ENCODE data around the gene TMCO1.
"Not testable (repeated sequence)": the region's sequence is repeated elsewhere in the genome, so short reads cannot be mapped to it uniquely, and the experiment has no call there.

Gene TMCO1

DNA sequence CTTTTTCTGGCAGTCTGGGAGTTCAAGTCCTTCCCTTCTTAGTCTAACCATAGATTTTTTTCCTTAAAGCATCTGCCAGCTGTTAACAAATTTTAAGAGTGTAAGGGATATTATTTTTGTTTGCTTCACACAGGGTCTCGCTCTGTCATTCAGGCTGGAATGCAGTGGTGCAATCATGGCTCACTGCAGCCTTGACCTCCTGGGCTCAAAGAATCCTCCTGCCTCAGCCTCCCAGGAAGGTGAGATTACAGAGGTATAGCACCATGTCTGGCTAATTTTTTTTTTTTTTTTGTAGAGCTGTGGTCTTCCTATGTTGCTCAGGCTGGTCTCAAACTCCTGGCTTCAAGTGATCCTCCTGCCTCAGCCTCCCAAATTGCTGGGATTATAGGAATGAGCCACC, 23.8 kb downstream of the TMCO1 start:
- not testable (repeated sequence) for DNase-seq

DNA sequence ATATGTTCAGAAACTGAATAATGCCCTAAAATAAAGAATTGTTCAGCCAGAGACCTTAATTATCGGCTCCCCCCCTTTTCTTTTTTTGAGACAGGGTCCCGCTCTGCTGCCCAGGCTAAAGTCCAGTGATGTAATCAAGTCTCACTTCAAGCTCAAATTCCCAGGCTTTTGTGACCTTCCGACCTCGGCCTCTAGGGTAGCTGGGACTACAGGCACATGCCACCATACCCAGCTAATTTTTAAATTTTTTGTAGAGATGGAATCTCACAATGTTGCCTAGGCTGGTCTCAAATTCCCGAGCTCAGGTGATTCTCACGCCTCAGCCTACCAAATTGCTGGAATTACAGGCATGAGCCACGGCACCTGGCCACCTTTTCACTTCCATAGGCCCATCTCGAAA, 26.5 kb downstream of the TMCO1 start:
- no peak for DNase-seq

- DNase-seq: no peak
Observed at GRCh38 chr1:165738794-165739193, 29.9 kb downstream of the TMCO1 start.

GRCh38 chr1:165737196-165737595, 31.5 kb downstream of the TMCO1 start:
- no peak for DNase-seq

- DNase-seq: no peak
Observed at GRCh38 chr1:165734906-165735305, 33.8 kb downstream of the TMCO1 start.

DNA sequence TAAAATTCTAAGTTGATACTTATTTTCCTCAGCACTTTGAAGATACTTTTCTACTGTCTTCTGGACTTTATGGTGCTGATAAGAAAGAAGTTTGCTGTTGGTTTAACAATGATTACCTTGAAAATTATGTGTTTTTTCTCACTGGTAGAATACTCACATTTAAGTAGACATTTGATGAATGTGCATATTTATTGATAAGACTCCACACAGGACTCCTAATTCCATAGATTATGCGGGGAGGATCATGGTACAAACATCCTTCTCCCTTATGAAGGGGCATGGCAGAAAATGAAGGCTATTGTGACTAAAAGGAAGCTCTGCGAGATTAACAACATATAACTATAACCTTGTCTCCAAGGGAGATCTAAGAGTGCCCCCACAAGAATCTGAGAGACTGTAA, 41.8 kb downstream of the TMCO1 start:
- no peak for DNase-seq

GRCh38 chr1:165726169-165726568, 42.5 kb downstream of the TMCO1 start:
- no peak for DNase-seq

DNA sequence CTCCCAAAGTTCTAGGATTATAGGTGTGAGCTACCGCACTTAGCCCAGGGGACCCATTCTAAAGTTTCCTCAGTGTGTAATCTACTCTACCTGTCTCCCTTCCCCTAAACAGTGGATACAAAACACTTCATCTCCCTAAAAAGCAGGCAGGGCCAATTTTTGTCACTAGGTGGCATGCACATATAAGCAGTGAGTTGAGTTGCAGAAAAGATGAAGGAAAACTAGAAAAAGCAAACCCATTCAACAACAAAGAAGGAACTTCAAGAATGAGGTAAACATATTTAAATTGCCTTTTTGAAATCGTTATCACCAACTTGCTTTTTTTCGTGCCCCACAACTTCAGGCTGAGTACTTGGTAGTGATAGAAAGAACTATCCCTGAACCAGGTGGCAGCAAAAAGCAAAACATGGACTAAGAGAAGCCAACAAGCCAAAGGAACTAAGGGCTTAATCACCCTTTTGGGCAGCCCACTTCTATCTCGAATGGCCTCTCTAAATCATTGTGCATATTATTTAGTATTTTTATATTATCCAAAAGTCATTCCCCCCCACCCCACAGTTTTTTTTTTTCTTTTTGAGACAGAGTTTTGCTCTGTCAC, 50.7 kb downstream of the TMCO1 start:
- no peak for DNase-seq

- DNase-seq: not testable (repeated sequence)
Observed at GRCh38 chr1:165716265-165717051, 52.2 kb downstream of the TMCO1 start.

DNA sequence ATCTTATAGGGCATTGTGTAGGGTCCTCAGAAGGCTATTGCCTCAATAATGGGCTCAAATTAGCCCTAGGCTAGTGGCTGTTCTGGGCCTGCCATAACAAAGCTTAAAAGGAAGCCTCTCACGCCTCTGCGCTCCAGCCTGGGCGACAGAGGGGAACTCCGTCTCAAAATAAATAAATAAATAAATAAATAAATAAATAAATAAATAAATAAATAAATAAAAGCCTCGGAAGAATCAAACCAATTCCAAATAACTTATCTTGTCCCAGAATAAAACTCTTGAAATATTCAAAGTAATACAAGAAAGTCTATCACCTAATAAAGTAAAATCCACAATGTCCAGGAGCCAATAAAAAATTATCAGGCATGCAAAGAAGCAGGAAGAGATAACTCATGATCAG, 55.9 kb downstream of the TMCO1 start:
- DNase-seq: no peak

DNA sequence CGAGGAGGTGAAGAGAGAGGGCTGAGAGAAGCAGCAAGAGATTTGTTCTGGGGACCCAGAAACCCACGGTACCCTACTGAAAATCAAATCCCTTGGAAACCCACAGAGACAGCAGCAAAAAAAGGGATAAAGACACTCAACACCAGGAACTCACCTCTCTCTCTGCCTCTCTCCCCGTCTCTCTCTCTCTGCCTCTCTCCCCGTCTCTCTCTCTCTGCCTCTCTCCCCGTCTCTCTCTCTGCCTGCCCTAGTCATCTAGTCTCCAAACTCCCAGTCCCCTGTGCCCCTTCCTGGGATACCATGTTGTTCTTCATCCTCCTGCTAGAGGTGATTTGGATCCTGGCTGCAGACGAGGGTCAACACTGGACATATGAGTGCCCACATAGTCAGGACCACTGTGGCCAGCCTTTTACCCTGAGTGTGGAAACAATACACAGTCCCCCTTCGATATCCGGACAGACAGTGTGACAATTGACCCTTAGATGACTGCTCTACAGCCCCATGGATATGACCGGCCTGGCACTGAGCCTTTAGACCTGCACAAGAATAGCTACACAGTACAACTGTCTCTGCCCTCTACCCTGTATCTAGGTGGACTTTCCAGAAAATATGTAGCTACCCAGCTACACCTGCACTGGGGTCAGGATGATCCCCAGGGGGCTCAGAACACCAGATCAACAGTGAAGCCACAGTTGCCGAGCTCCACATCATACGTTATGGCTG, 60.5 kb downstream of the TMCO1 start:
- no peak for DNase-seq

DNA sequence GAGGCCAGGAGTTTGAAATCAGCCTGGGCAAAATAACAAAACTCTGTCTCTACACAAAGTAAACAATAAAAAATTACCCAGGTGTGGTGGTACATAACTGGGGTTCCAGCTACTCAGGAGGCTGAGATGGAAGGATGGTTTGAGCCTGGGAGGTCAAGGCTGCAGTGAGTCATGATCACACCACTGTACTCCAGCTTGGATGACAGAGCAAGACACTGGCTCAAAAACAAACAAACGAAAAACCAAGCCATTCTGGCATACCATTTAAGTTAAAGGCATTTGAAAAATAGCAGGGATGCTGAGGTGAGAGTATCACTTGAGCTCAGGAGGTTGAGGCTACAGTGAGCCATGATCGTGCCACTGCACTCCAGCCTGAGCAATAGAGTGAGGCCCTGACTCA, 65.0 kb downstream of the TMCO1 start:
- DNase-seq: no peak

GRCh38 chr1:165701922-165702321, 66.7 kb downstream of the TMCO1 start:
- DNase-seq: not testable (repeated sequence)

DNA sequence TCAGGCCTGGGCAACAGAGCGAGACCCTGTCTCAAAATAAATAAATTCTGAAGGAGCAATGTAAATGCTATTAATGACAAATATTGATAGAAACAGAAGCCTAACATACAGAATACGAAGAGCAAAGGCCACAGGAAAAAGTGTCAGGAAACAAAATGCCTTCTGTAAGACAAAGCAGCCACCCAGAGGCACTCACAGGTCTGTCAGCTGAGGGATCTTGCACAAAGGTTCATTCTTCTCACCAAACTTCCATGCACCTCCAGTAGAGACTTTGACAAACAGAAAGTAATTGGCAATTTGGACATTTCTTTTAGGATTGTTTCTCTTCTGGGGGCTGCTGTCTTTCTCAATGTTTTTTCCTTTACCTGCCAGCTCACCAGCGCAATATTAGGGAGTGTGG, 69.1 kb downstream of the TMCO1 start:
- DNase-seq: no peak

- DNase-seq: no peak
Observed at GRCh38 chr1:165698761-165699052, 70.0 kb downstream of the TMCO1 start.

DNA sequence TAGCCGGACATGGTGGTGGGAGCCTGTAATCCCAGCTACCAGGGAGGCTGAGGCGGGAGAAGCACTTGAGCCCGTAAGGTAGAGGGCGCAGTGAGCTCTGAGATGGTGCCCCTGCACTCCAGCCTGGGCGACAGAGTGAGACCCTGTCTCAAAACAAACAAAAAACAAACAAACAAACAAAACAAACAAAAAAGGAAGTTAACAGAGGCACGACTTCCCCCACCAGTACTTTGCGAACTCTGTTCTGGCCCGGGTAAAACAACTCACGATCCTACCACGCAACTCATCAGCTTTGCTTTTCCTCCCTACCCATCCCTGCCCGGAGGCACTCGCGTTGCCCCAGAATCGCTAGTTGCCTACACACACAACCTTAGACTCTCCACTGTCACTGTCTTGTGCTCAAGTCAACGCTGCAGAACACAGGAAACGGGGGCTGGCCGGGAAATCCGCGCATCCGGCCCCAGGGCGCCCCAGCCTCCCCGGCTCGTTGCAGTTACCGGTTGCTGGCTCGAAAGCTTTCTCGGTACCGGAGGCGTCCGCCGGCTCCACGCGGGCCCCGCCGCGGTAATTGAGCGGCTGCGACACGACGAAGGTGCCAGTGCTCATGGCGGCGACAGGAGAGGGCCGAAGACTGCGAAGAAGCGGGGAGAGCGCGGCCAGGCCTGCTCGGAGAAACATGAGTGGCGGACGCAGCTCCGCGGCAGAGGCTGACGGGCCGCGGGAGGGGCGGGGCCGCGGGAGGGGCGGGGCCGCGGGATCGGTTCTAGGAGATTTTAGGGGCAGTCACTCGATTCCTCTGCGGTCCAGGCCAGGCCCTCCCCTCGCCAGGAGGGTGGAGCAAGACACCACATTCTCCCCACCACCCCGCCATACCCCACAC, 70.5 kb downstream of the TMCO1 start, which contains the start of gene ALDH9A1:
Gene ALDH9A1, minus strand, starts transcription at position 682 of the 880 bp plus-strand sequence. Its CDS starts 4 bp downstream, at position 678.
- peak; percentile 62 for DNase-seq

DNA sequence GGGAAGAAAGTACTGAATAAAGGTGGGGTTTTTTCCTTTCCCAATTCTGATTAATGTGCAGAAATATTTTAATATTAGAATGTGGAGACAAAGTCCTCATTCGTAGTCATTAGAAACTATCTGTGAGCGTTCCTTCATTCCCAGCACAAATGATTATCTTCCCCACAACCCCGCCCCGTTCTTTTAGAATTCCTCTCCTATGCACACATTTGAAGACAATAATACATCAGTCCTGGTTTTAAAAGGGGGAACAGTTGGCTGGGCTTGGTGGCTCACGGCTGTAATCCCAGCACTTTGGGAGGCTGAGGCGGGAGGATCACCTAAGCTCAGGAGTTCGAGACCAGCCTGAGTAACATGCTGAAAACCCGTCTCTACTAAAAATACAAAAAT, 71.2 kb downstream of the TMCO1 start:
- no peak for DNase-seq

GRCh38 chr1:165696625-165697100, 72.0 kb downstream of the TMCO1 start:
- no peak for DNase-seq

GRCh38 chr1:165695031-165695430, 73.6 kb downstream of the TMCO1 start:
- no peak for DNase-seq

DNA sequence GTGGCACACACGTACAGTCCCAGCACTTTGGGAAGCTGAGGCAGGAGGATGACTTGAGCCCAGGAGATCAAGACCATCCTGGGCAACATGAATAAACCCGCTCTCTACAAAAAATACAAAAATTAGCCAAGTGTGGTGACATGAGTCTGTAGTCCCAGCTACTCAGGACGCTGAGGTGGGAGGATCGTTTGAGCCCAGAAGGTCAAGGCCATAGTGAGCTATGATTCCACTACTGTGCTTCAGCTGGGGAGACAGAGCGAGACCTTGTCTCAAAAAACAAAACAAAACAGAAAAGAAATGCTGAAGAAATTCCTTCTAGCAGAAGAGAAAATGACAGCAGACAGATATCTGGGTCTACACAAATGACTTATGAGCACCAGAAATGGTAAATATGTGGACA, 80.6 kb downstream of the TMCO1 start:
- DNase-seq: no peak

GRCh38 chr1:165686971-165687433, 81.7 kb downstream of the TMCO1 start:
- no peak for DNase-seq

- DNase-seq: no peak
Observed at GRCh38 chr1:165686121-165686970, 82.3 kb downstream of the TMCO1 start.
